ENCODE data around the gene NEDD4.

NEDD4 gene

DNA sequence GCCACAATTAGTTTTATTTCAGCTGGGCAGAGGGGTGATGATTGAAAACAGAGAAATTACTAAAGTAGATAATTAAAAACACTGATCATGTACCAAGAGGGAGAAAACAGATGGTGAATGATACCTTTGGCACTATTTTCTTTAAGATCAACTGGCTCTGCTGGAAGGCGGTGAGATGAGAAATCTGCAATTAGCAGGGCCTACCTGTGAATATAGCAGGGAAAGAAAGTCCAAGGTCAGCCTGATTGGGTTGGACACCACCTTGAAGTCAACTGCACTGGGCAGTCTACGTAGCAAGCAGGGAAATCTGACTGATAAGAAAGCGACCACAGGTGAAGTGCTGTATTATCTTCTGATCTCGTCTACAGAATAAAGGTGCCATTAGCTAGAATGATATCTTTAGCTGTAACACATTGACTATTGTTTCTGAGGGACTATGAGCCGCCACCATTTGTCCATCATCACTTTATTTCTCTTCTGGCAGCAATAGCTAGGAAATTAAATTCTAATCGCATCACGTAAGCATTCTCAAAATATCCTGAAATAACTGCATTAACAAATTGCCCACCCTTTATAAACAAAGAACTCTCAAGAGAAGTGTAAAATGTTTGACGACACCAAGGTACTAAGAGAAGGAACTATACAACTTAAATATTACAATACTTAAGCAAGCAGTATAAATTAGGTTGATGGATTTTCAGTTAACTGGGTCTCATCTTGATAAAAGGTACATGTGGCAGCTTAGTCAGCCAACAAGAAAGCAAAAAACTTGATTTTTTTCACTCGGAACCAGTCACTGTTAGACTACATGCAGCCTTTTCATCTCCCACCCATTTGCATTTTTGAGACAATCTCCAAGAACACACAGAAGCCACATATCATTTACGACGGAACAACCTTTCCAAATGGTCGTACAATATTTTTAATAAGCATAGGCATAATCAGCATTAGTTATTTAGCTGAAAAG, 1.3 kb downstream of the NEDD4 start:
- no peaks in the 10 kb centered on the region for H3K36me3 Mint-ChIP-seq
- H3K4me1 Mint-ChIP-seq = peaks cover 27% of the 10 kb centered on the region
- H3K4me3 Mint-ChIP-seq = peak overlapping the region; percentile 92
- no peak overlapping the region for H3K27ac Mint-ChIP-seq
- peaks cover 2% of the 10 kb centered on the region for H3K27me3 Mint-ChIP-seq
- no peaks in the 10 kb centered on the region for H3K9me3 Mint-ChIP-seq

DNA sequence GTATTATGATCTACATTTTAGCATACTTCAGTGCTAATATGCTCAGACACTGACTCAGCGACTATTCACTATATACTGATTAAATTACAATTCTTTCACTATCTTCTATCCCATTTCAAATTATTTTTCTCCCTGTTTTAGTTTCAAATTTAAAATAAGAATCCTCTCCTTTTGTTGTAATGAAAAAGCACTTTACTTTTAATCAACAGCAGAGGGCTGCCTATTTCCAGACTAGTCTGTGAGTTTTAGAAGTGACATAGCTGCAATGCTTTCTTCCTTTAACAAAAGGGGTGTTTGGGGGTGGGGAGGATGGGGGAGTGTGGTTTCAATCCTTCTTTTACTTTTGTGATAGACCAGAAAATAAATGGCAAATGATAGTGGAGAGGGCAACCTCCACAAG, 2.4 kb downstream of the NEDD4 start:
- peaks cover under 1% of the 10 kb centered on the region for H3K36me3 Mint-ChIP-seq
- peaks cover 1% of the 10 kb centered on the region for H3K27me3 Mint-ChIP-seq

DNA sequence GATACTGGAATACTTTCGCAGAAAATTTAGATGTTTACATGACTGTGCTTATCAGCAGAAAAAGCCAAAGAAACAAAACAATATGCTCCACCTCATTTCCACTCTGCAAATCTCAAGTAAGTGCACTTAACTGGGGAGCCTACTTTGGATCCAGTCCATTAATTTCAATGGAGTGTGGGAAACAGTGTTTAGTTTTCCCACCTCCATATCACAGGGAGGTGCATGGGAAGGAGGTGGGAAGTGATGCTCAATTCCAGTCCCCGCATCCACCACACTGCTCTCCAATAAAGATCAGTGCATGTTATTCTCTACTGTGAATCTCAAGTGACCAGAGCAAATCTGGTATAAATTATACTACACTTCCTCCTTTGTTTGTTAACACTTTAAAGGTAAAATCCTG, 2.9 kb downstream of the NEDD4 start:
- Mint-ChIP-seq H3K9me3 (no peaks in the 10 kb centered on the region), H3K27ac (no peak overlapping the region), H3K4me1 (peaks cover 27% of the 10 kb centered on the region), H3K27me3 (no peaks in the 10 kb centered on the region), H3K36me3 (peaks cover 2% of the 10 kb centered on the region), H3K4me3 (no peak overlapping the region)

More for the DNA sequence above, 2.4 kb downstream of the NEDD4 start:
- Mint-ChIP-seq H3K4me1 (peaks cover 27% of the 10 kb centered on the region), H3K4me3 (peak overlapping the region; percentile 92), H3K27ac (no peak overlapping the region), H3K9me3 (no peaks in the 10 kb centered on the region)

DNA sequence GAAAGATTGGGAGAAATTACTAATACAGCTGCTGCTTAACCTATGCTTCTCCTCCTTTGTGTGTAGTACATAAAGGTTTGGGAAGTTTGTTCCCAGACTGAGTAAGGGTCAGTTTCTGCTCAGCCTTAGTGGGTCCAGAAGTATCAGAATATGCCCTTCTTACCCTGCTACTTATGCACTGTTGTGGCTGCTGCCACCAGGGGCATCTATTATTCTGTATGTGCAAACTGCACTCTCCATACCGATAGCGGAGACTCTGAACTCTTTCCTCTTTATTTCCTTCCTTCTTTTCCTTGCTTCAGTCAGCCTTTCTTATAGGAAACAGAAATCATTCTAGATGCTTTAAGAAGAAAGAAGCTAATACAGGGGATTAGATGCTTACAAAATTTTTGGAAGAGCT, 4.0 kb downstream of the NEDD4 start:
- peaks cover 2% of the 10 kb centered on the region for H3K36me3 Mint-ChIP-seq
- H3K27me3 Mint-ChIP-seq = no peaks in the 10 kb centered on the region
- H3K4me3 Mint-ChIP-seq = no peak overlapping the region
- H3K4me1 Mint-ChIP-seq = peaks cover 27% of the 10 kb centered on the region
- H3K27ac Mint-ChIP-seq = no peak overlapping the region
- H3K9me3 Mint-ChIP-seq = no peaks in the 10 kb centered on the region

DNA sequence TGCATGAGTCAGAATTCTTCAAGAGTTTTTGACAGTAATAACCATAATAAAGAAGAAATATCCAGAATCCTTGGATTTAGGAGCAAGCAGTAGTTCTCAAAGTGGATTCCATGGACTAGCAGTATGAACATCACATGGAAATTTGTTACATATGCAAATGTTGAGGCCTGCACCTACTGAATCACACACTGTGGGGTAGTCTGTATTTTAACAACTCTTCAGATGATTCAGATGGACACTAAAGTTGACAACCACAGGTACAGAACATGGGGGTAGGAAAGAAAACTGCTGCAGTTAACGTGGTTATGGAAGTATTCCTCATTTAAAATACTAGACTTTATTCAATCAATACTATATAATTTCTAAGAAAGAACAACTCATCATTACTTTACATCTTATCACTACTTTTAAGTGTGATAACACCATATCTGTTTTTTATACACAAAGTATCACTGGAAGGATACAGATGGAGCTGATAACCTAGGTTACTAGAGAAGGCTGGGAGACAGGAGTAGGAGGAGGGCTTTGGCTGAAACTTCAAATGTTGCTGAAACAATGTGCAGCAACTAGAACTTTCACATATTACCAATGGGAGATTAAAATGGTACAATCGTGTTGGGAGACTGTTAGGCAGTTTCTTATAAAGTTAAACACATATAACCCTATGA, 11.7 kb downstream of the NEDD4 start:
- Mint-ChIP-seq H3K4me3 (no peak overlapping the region), H3K27ac (no peak overlapping the region), H3K9me3 (no peaks in the 10 kb centered on the region), H3K4me1 (no peaks in the 10 kb centered on the region), H3K27me3 (no peaks in the 10 kb centered on the region), H3K36me3 (peaks cover 2% of the 10 kb centered on the region)

DNA sequence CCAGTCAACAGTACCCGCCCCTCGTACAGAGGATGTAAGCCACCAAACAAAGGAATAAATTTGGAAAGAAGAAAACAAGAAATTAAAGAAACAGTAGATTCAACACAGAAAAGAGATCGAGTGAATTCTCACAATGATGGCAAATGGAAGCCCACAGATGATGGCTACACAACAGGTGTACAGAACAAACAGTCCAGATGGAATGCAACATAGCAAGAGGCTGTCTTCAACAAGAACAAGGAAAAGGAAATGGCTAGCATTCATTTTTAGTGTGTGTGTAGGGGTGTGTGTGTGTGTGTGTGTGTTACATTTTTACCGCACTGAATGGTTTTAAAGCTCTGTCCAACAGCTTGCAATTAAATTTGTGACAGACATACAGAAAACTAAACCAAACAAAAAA, 12.9 kb downstream of the NEDD4 start:
- Mint-ChIP-seq H3K27ac (no peak overlapping the region), H3K4me1 (no peaks in the 10 kb centered on the region), H3K9me3 (no peaks in the 10 kb centered on the region), H3K4me3 (no peak overlapping the region), H3K36me3 (no peaks in the 10 kb centered on the region), H3K27me3 (no peaks in the 10 kb centered on the region)

DNA sequence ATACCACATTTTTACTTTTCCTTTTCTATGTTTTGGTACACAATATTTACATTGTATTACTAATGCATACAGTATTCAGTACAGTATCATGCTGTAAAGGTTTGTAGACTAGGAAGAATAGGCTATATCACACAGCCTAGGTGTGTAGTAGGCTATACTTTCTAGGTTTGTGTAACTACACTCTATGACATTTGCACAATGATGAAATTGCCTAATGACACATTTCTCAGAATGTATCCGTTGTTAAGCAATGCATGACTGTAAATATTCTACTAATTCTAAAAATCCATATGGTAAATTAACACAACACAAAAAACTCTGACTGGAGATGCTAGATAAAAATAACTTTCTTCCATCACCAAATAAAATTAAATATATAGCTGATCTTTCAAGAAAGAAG, 16.2 kb downstream of the NEDD4 start:
- Mint-ChIP-seq H3K36me3 (peaks cover 2% of the 10 kb centered on the region), H3K4me1 (no peaks in the 10 kb centered on the region), H3K27ac (no peak overlapping the region), H3K9me3 (no peaks in the 10 kb centered on the region), H3K4me3 (no peak overlapping the region), H3K27me3 (no peaks in the 10 kb centered on the region)

GRCh38 chr15:55970286-55970685, 23.1 kb downstream of the NEDD4 start:
- Mint-ChIP-seq H3K27me3 (no peaks in the 10 kb centered on the region), H3K4me1 (no peaks in the 10 kb centered on the region), H3K9me3 (no peaks in the 10 kb centered on the region), H3K4me3 (no peak overlapping the region), H3K36me3 (peaks cover under 1% of the 10 kb centered on the region), H3K27ac (no peak overlapping the region)

DNA sequence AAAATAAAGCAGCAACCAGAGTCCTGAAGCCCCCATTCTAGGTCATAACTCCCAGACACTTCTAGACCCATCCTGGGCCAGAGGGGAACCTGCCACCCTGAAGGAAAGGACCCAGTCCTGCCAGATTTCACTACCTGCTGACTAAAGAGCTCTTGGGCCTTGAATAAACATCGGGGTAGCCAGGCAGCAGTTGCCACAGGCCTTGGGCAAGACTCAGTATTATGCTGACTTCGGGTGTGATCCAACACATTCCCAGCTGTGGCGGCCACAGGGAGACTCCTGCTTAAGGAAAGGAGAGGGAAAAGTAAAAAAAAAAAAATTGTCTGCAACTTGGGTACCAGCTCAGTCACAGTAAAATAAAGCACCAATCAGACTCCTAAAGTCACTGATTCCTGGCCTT, 23.8 kb downstream of the NEDD4 start:
- Mint-ChIP-seq H3K4me3 (no peak overlapping the region), H3K27me3 (no peaks in the 10 kb centered on the region), H3K4me1 (no peaks in the 10 kb centered on the region), H3K9me3 (no peaks in the 10 kb centered on the region), H3K36me3 (no peaks in the 10 kb centered on the region), H3K27ac (no peak overlapping the region)

DNA sequence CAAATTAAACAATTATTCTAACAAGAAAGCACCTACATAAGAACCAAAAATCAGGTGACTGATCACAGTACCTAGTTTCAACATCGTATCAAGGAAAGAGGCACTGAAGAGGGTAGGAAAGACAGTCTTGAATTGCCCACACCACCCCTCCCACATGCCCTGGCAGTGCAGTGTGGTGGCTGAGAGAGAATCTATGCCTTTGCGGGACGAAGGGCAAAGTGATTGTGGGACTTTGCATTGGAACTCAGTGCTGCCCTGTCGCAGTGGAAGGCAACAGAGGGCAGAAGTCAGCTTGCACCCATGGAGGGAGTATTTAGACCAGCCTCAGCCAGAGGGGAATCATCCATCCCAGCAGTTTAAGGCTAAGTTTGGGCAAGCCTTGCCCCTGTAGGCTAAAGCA, 24.5 kb downstream of the NEDD4 start:
- Mint-ChIP-seq H3K27me3 (no peaks in the 10 kb centered on the region), H3K27ac (no peak overlapping the region), H3K4me3 (no peak overlapping the region), H3K9me3 (no peaks in the 10 kb centered on the region), H3K36me3 (no peaks in the 10 kb centered on the region), H3K4me1 (no peaks in the 10 kb centered on the region)

DNA sequence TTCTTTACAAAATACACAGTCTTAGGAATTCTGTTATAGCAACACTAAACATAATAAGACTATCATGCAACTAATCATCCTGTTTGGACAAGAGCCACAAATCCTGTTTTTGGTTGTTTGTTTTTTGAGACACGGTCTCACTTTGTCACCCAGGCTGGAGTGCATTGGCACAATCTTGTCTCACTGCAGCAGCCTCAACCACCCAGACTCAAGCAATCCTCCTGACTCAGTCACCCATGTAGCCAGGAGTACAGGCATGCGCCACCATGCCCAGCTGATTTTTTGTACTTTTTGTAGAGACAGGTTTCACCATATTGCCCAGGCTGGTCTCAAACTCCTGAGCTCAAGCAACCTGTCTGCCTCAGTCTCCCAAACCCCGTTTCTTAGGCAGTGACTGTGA, 28.3 kb downstream of the NEDD4 start:
- no peak overlapping the region for H3K4me3 Mint-ChIP-seq
- no peak overlapping the region for H3K27ac Mint-ChIP-seq
- H3K27me3 Mint-ChIP-seq = no peaks in the 10 kb centered on the region
- H3K9me3 Mint-ChIP-seq = no peaks in the 10 kb centered on the region
- no peaks in the 10 kb centered on the region for H3K36me3 Mint-ChIP-seq
- no peaks in the 10 kb centered on the region for H3K4me1 Mint-ChIP-seq

DNA sequence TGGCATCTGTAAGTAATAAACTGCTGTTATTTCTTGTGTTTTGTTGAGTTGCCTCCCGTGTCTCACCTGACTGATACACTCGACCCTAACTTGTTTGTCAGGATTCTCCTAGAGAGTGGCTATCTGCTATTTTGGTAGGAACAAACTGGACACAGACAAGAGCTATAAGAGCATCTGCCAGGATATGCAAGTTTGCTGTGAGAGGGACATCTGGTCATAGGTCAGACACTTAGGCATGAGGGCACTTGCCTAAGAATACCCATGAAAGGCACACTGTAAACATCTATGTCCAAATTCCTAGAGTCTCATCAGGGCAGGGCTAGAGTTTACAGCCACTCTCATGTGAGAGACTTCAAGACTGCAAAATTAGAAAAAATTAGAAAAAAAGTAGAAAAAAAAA, 32.5 kb downstream of the NEDD4 start:
- H3K9me3 Mint-ChIP-seq = no peaks in the 10 kb centered on the region

GRCh38 chr15:55959744-55960447, 33.5 kb downstream of the NEDD4 start:
- no peak overlapping the region for H3K27ac Mint-ChIP-seq
- peaks cover 2% of the 10 kb centered on the region for H3K36me3 Mint-ChIP-seq

More for the DNA sequence above, 32.5 kb downstream of the NEDD4 start:
- Mint-ChIP-seq H3K4me1 (no peaks in the 10 kb centered on the region), H3K36me3 (peaks cover 2% of the 10 kb centered on the region), H3K4me3 (no peak overlapping the region), H3K27me3 (no peaks in the 10 kb centered on the region), H3K27ac (no peak overlapping the region)

DNA sequence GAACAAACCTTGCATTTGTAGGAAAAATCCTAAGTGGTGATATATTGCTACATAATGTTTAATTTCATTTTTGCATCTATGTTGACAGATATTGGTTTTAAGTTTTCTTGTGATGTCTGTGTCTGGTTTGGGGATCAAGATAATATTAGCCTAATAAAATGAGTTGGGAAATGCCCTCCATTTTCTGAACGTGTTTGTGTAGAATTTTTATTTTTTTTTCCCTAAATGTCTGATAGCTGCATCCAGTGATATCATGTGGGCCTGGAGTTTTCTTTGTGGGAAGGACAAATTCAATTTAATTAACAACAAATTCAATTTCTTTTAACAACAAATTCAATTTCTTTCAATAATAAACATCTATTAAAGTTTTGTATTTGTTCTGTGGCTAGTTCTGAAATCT, 35.1 kb downstream of the NEDD4 start:
- Mint-ChIP-seq H3K9me3 (no peaks in the 10 kb centered on the region), H3K27ac (no peak overlapping the region), H3K4me1 (no peaks in the 10 kb centered on the region), H3K36me3 (peaks cover 2% of the 10 kb centered on the region), H3K27me3 (no peaks in the 10 kb centered on the region), H3K4me3 (no peak overlapping the region)

More at GRCh38 chr15:55959744-55960447, 33.5 kb downstream of the NEDD4 start:
- Mint-ChIP-seq H3K4me1 (no peaks in the 10 kb centered on the region), H3K4me3 (no peak overlapping the region), H3K27me3 (no peaks in the 10 kb centered on the region), H3K9me3 (no peaks in the 10 kb centered on the region)

GRCh38 chr15:55954862-55955605, 38.4 kb downstream of the NEDD4 start:
- Mint-ChIP-seq H3K27ac (no peak overlapping the region), H3K4me1 (no peaks in the 10 kb centered on the region), H3K27me3 (no peaks in the 10 kb centered on the region), H3K36me3 (peaks cover 2% of the 10 kb centered on the region), H3K4me3 (no peak overlapping the region), H3K9me3 (no peaks in the 10 kb centered on the region)

Data from activated naive CD4-positive, alpha-beta T cell treated with anti-CD3 and anti-CD28 coated beads, Interleukin-2, amount 50 U/mL, for 24 hours (primary cell).